ENCODE results near the gene APH1A.
"Not testable (repeated sequence)": the region's sequence is repeated elsewhere in the genome, so short reads cannot be mapped to it uniquely, and the experiment has no call there.

The APH1A gene

GRCh38 chr1:150226486-150226885 is 42.3 kb downstream of the APH1A start:
- no peak overlapping the region for H3K27ac ChIP-seq (ENCODE audit: low read depth, low read length)
- no peaks in the 10 kb centered on the region for H3K9me3 ChIP-seq (ENCODE audit: low read length)
- no peaks in the 10 kb centered on the region for H3K27me3 ChIP-seq (ENCODE audit: control insufficient read depth in 1 of 2, insufficient read depth in 2 of 2, low read length in 2 of 2)
- H3K4me1 ChIP-seq (ENCODE audit: insufficient read depth, low read length): no peaks in the 10 kb centered on the region
- no peak overlapping the region for H3K9ac ChIP-seq (ENCODE audit: low read length)
- no peak overlapping the region for H3K4me3 ChIP-seq (ENCODE audit: low read depth in 1 of 2, low read length in 2 of 2)
- H3K36me3 ChIP-seq (ENCODE audit: insufficient read depth, low read length): peaks cover 21% of the 10 kb centered on the region

- Histone ChIP-seq H3K9me3 (ENCODE audit: low read length) (no peaks in the 10 kb centered on the region), H3K4me3 (ENCODE audit: low read depth in 1 of 2, low read length in 2 of 2) (no peak overlapping the region), H3K36me3 (ENCODE audit: insufficient read depth, low read length) (peaks cover 24% of the 10 kb centered on the region), H3K27me3 (ENCODE audit: control insufficient read depth in 1 of 2, insufficient read depth in 2 of 2, low read length in 2 of 2) (no peaks in the 10 kb centered on the region), H3K4me1 (ENCODE audit: insufficient read depth, low read length) (no peaks in the 10 kb centered on the region), H3K27ac (ENCODE audit: low read depth, low read length) (no peak overlapping the region), H3K9ac (ENCODE audit: low read length) (no peak overlapping the region)
These were observed 43.3 kb downstream of the APH1A start for GRCh38 chr1:150225546-150225945.

GRCh38 chr1:150224983-150225382 is 43.8 kb downstream of the APH1A start:
- Histone ChIP-seq H3K9me3 (ENCODE audit: low read length) (no peaks in the 10 kb centered on the region), H3K36me3 (ENCODE audit: insufficient read depth, low read length) (peaks cover 28% of the 10 kb centered on the region), H3K4me1 (ENCODE audit: insufficient read depth, low read length) (no peaks in the 10 kb centered on the region), H3K27me3 (ENCODE audit: control insufficient read depth in 1 of 2, insufficient read depth in 2 of 2, low read length in 2 of 2) (no peaks in the 10 kb centered on the region), H3K9ac (ENCODE audit: low read length) (no peak overlapping the region), H3K4me3 (ENCODE audit: low read depth in 1 of 2, low read length in 2 of 2) (no peak overlapping the region), H3K27ac (ENCODE audit: low read depth, low read length) (no peak overlapping the region)

- no peak overlapping the region for H3K4me3 ChIP-seq (ENCODE audit: low read depth in 1 of 2, low read length in 2 of 2)
- no peaks in the 10 kb centered on the region for H3K4me1 ChIP-seq (ENCODE audit: insufficient read depth, low read length)
- peaks cover 29% of the 10 kb centered on the region for H3K36me3 ChIP-seq (ENCODE audit: insufficient read depth, low read length)
- no peak overlapping the region for H3K27ac ChIP-seq (ENCODE audit: low read depth, low read length)
- H3K9ac ChIP-seq (ENCODE audit: low read length): no peak overlapping the region
- no peaks in the 10 kb centered on the region for H3K9me3 ChIP-seq (ENCODE audit: low read length)
- H3K27me3 ChIP-seq (ENCODE audit: control insufficient read depth in 1 of 2, insufficient read depth in 2 of 2, low read length in 2 of 2): no peaks in the 10 kb centered on the region
These were observed 47.3 kb downstream of the APH1A start for GRCh38 chr1:150221552-150221951.

- not testable (repeated sequence) for H3K27ac ChIP-seq (ENCODE audit: low read depth, low read length); H3K4me1 ChIP-seq (ENCODE audit: insufficient read depth, low read length); H3K4me3 ChIP-seq (ENCODE audit: low read depth in 1 of 2, low read length in 2 of 2); H3K27me3 ChIP-seq (ENCODE audit: control insufficient read depth in 1 of 2, insufficient read depth in 2 of 2, low read length in 2 of 2); H3K9ac ChIP-seq (ENCODE audit: low read length); H3K9me3 ChIP-seq (ENCODE audit: low read length)
- peaks cover 13% of the 10 kb centered on the region for H3K36me3 ChIP-seq (ENCODE audit: insufficient read depth, low read length)
These were observed 53.0 kb downstream of the APH1A start for GRCh38 chr1:150215855-150216254.

All from muscle layer of colon (tissue), 2 donors.